HG03280 (cell line): ENCODE data around the gene PRIMA1.
A peak's percentile ranks its signal among the peaks of the same experiment; 100 is the strongest.

Experiments used
- ATAC-seq: cut with Tn5 transposase; IDR thresholded peaks from one replicate; pipeline ENCODE4 v1.9.1; 2021; ENCODE audit warnings: mild to moderate bottlenecking, moderate library complexity; ENCODE audit not compliant: unreplicated experiment

Gene PRIMA1

GRCh38 chr14:93788293-93788542 lies at the start of gene PRIMA1:
PRIMA1 (minus strand) TSS chr14:93788485; CDS start chr14:93787718, 767 bp downstream.
- ATAC-seq = no peak

GRCh38 chr14:93834699-93835371 lies 46.5 kb upstream of the PRIMA1 start:
- no peak for ATAC-seq

GRCh38 chr14:93832665-93833064 lies 44.4 kb upstream of the PRIMA1 start:
- ATAC-seq = no peak

GRCh38 chr14:93832081-93832480 lies 43.8 kb upstream of the PRIMA1 start:
- no peak for ATAC-seq

GRCh38 chr14:93830753-93831461 lies 42.6 kb upstream of the PRIMA1 start:
- no peak for ATAC-seq

GRCh38 chr14:93829839-93830481 lies 41.7 kb upstream of the PRIMA1 start:
- ATAC-seq = no peak

- ATAC-seq = no peak
Observed at GRCh38 chr14:93825235-93825553, 36.9 kb upstream of the PRIMA1 start.

GRCh38 chr14:93824518-93825234 lies 36.4 kb upstream of the PRIMA1 start:
- ATAC-seq = no peak

- ATAC-seq = no peak
Observed at GRCh38 chr14:93824076-93824475, 35.8 kb upstream of the PRIMA1 start.

GRCh38 chr14:93821051-93821450 lies 32.8 kb upstream of the PRIMA1 start:
- ATAC-seq = no peak

- no peak for ATAC-seq
Observed at GRCh38 chr14:93818857-93819256, 30.6 kb upstream of the PRIMA1 start.

- no peak for ATAC-seq
Observed at GRCh38 chr14:93811676-93812075, 23.4 kb upstream of the PRIMA1 start.

GRCh38 chr14:93811020-93811419 lies 22.7 kb upstream of the PRIMA1 start:
- ATAC-seq = no peak

GRCh38 chr14:93809491-93810420 lies 21.5 kb upstream of the PRIMA1 start:
- peak; percentile 60 for ATAC-seq

- ATAC-seq = no peak
Observed at GRCh38 chr14:93804654-93805053, 16.4 kb upstream of the PRIMA1 start.

- ATAC-seq = no peak
Observed at GRCh38 chr14:93803408-93804318, 15.4 kb upstream of the PRIMA1 start.

- no peak for ATAC-seq
Observed at GRCh38 chr14:93799989-93800921, 12.0 kb upstream of the PRIMA1 start.

GRCh38 chr14:93799617-93799988 lies 11.3 kb upstream of the PRIMA1 start:
- no peak for ATAC-seq

GRCh38 chr14:93797536-93797935 lies 9.3 kb upstream of the PRIMA1 start:
- no peak for ATAC-seq
